ENCODE data around the gene TRAM2. TPM values are rescaled to one million over a fixed set of nuclear protein-coding genes. Genes with fewer than 3 reads are reported as not detected.

The TRAM2 gene
- total RNA-seq, 2 donors from 2014 or later, result 16.9 to 20.5 TPM

DNA sequence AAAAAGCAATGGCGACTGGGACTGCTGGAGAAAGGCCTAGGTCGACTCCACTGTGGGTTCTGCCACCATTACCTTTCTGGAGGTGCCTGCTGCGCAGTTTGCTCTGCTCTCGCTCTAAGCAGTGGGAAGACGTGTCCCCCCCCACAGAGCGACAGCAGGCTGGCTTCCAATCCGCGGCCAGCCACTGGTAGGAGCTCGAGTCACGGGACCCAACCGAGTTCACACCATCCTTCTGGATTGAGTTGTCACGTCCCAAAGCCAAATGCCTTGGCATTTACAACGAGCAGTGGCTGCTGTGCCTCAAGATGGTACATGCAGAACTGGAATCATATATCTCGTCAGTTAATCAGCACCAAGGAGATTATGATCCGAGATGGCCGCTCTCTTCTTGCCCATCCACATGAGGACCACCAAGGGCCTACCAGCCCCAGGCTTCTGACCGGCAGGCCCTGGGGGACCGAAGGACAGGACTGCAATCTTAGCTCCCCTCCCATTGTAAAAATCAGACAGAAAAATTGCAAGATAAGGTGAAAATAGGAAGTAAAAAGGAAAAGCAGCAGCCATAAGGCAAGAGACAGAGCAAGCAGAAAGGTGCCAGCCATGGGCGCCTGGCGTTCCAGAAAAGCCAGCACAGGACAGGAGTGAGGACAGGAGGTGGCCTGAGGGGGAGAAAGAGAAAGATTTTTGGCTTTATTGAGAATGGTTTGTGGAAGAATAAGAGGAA is 74.4 kb downstream of the TRAM2 start:
- H3K27ac Mint-ChIP-seq, result no peak overlapping the region

GRCh38 chr6:52500238-52501129 is 76.4 kb downstream of the TRAM2 start:
- Mint-ChIP-seq H3K27ac (peak overlapping the region; percentile 95), H3K4me1 (peaks cover 22% of the 10 kb centered on the region), H3K27me3 (ENCODE audit: insufficient read depth) (no peaks in the 10 kb centered on the region), H3K36me3 (ENCODE audit: low read depth) (peaks cover 22% of the 10 kb centered on the region), H3K9me3 (no peaks in the 10 kb centered on the region), H3K4me3 (no peak overlapping the region)
- H3K36me3 ChIP-seq (ENCODE audit: control insufficient read depth, insufficient read depth, low read length), result peaks cover 23% of the 10 kb centered on the region
- H3K9me3 ChIP-seq (ENCODE audit: control insufficient read depth, low read length), result no peaks in the 10 kb centered on the region
- H3K4me3 ChIP-seq (ENCODE audit: low read length), result no peak overlapping the region
- no peak overlapping the region for H3K9ac ChIP-seq (ENCODE audit: extremely low read depth, low read length, poor library complexity, severe bottlenecking)
- no peaks in the 10 kb centered on the region for H3K27me3 ChIP-seq (ENCODE audit: control insufficient read depth, insufficient read depth, low read length, poor library complexity, severe bottlenecking)
- no peak for DNase-seq
- no peak for TF ChIP-seq CTCF (conservative IDR thresholded peaks at IDR 0.05)
- H3K4me1 ChIP-seq (ENCODE audit: control insufficient read depth, insufficient read depth, low read length), result peaks cover 11% of the 10 kb centered on the region
- 94% methylated on average over 5 to 9 of the region's 9 CpGs for WGBS, 2 experiments (ENCODE audit: insufficient coverage in 1 of 2, insufficient read length in 1 of 2)
- no peak overlapping the region for H3K27ac ChIP-seq (ENCODE audit: low read depth, low read length)

More for the DNA sequence above, 74.4 kb downstream of the TRAM2 start:
- H3K4me3 ChIP-seq (ENCODE audit: low read length), result no peak overlapping the region
- Mint-ChIP-seq H3K4me3 (no peak overlapping the region), H3K27me3 (ENCODE audit: insufficient read depth) (no peaks in the 10 kb centered on the region), H3K4me1 (peaks cover 22% of the 10 kb centered on the region), H3K9me3 (no peaks in the 10 kb centered on the region), H3K36me3 (ENCODE audit: low read depth) (peaks cover 22% of the 10 kb centered on the region)
- peaks cover 11% of the 10 kb centered on the region for H3K4me1 ChIP-seq (ENCODE audit: control insufficient read depth, insufficient read depth, low read length)
- DNase-seq, result no peak
- no peaks in the 10 kb centered on the region for H3K9me3 ChIP-seq (ENCODE audit: control insufficient read depth, low read length)
- TF ChIP-seq CTCF (conservative IDR thresholded peaks at IDR 0.05), result no peak
- H3K27me3 ChIP-seq (ENCODE audit: control insufficient read depth, insufficient read depth, low read length, poor library complexity, severe bottlenecking), result no peaks in the 10 kb centered on the region
- H3K27ac ChIP-seq (ENCODE audit: low read depth, low read length), result no peak overlapping the region
- 92 to 94% methylated on average over 17 to 20 of the region's 20 CpGs for WGBS, 2 experiments (ENCODE audit: insufficient coverage in 1 of 2, insufficient read length in 1 of 2)
- H3K36me3 ChIP-seq (ENCODE audit: control insufficient read depth, insufficient read depth, low read length), result peaks cover 39% of the 10 kb centered on the region
- no peak overlapping the region for H3K9ac ChIP-seq (ENCODE audit: extremely low read depth, low read length, poor library complexity, severe bottlenecking)

DNA sequence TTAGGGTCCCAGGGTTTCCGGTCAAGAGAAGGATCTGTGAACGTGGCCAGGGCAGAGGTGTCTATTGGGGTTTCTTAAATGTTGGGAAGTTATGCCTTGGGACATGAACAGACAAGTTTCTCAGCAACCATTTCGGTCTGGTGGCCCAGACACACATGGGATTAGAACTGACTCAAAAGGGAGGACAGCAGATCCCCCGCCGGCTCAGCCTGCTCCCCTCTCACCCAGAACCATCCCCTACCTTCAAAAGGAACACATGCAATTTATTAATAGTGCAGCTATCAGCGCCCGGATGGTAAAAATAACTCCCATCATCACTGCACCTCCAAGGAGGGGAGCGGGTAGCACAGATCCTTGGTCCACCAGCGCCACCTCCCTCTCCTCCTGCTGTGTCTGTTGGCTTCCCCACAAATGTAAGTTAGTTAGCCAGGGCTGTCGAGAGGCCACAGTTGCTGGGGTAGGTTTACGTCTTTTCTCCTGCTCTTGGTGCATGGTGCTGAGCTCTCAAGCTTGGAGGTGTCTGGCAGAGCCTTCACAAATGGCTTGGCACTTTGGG is 77.1 kb downstream of the TRAM2 start:
- Histone ChIP-seq H3K27ac (ENCODE audit: low read depth, low read length) (no peak overlapping the region), H3K36me3 (ENCODE audit: control insufficient read depth, insufficient read depth, low read length) (peaks cover 16% of the 10 kb centered on the region), H3K4me3 (ENCODE audit: low read length) (no peak overlapping the region), H3K9me3 (ENCODE audit: control insufficient read depth, low read length) (peaks cover 3% of the 10 kb centered on the region), H3K27me3 (ENCODE audit: control insufficient read depth, insufficient read depth, low read length, poor library complexity, severe bottlenecking) (no peaks in the 10 kb centered on the region), H3K9ac (ENCODE audit: extremely low read depth, low read length, poor library complexity, severe bottlenecking) (no peak overlapping the region), H3K4me1 (ENCODE audit: control insufficient read depth, insufficient read depth, low read length) (peaks cover 11% of the 10 kb centered on the region)
- Mint-ChIP-seq H3K36me3 (ENCODE audit: low read depth) (peaks cover 24% of the 10 kb centered on the region), H3K4me3 (no peak overlapping the region), H3K27ac (peak overlapping the region; percentile 95), H3K27me3 (ENCODE audit: insufficient read depth) (no peaks in the 10 kb centered on the region), H3K9me3 (no peaks in the 10 kb centered on the region), H3K4me1 (peaks cover 22% of the 10 kb centered on the region)
- no peak for TF ChIP-seq CTCF (conservative IDR thresholded peaks at IDR 0.05)
- WGBS, 2 experiments (ENCODE audit: insufficient coverage in 1 of 2, insufficient read length in 1 of 2), result 90 to 95% methylated on average over 6 to 11 of the region's 11 CpGs
- DNase-seq, result no peak
